ENCODE results near the gene AVPI1. TPM values are rescaled to one million over a fixed set of nuclear protein-coding genes. Genes with fewer than 3 reads are reported as not detected.

Gene AVPI1
- total and polyA plus RNA-seq, 2 of the 13 experiments (the other 11 are each of a cell fraction or from before 2014, with no cell fraction given): 39.8 to 61.2 TPM

DNA sequence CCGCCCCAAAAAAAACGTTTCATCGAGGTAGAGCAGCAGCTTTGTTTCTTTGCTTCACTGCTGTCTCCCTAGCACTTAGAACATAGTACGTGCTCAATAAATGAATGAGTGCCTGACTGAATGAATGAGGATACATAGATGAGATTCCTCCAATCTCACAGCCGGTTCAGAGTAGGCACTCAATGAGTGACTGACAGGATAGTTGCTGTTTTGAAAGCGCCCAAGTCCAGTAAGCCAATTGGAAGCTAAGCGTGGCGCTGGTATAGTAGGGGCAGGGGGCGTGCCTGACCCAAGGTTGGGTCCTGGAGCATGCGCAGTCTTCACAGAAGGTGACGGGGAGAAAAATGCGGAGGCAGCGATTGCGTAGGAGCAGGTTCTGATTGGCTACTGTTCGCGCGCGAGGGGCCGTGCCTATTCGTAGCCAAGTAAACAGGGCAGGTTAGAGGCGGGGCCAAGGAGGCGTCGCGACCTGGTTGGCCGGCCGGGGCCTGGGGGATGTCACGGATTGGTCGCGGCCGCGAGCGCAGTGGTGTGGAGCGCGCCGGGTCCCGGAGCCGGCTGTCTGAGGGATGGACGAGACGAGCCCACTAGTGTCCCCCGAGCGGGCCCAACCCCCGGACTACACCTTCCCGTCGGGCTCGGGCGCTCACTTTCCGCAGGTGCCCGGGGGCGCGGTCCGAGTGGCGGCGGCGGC is 46.7 kb downstream of the AVPI1 start, which contains the start of gene PI4K2A (continued):
- TF ChIP-seq, protein P1, sequence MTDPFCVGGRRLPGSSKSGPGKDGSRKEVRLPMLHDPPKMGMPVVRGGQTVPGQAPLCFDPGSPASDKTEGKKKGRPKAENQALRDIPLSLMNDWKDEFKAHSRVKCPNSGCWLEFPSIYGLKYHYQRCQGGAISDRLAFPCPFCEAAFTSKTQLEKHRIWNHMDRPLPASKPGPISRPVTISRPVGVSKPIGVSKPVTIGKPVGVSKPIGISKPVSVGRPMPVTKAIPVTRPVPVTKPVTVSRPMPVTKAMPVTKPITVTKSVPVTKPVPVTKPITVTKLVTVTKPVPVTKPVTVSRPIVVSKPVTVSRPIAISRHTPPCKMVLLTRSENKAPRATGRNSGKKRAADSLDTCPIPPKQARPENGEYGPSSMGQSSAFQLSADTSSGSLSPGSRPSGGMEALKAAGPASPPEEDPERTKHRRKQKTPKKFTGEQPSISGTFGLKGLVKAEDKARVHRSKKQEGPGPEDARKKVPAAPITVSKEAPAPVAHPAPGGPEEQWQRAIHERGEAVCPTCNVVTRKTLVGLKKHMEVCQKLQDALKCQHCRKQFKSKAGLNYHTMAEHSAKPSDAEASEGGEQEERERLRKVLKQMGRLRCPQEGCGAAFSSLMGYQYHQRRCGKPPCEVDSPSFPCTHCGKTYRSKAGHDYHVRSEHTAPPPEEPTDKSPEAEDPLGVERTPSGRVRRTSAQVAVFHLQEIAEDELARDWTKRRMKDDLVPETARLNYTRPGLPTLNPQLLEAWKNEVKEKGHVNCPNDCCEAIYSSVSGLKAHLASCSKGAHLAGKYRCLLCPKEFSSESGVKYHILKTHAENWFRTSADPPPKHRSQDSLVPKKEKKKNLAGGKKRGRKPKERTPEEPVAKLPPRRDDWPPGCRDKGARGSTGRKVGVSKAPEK (CRISPR knock-in tag; IDR thresholded peaks at IDR 0.05; ENCODE audit: borderline replicate concordance): no peak
- no peak for TF ChIP-seq SSRP1 (CRISPR knock-in tag; IDR thresholded peaks at IDR 0.05)
- peak; percentile 46; the same call in 1 of the 2 replicates for TF ChIP-seq CHD4 (IDR thresholded peaks at IDR 0.05; ENCODE audit: borderline replicate concordance, low read length)
- TF ChIP-seq MIXL1 (CRISPR knock-in tag; IDR thresholded peaks at IDR 0.05): 0 out of 2 replicates have a peak, but pooled peaks have one; percentile 15
- TF ChIP-seq SPEN (CRISPR knock-in tag; IDR thresholded peaks at IDR 0.05; ENCODE audit: low read depth): 0 out of 2 replicates have a peak, but pooled peaks have one; percentile 38
- TF ChIP-seq, protein P2, sequence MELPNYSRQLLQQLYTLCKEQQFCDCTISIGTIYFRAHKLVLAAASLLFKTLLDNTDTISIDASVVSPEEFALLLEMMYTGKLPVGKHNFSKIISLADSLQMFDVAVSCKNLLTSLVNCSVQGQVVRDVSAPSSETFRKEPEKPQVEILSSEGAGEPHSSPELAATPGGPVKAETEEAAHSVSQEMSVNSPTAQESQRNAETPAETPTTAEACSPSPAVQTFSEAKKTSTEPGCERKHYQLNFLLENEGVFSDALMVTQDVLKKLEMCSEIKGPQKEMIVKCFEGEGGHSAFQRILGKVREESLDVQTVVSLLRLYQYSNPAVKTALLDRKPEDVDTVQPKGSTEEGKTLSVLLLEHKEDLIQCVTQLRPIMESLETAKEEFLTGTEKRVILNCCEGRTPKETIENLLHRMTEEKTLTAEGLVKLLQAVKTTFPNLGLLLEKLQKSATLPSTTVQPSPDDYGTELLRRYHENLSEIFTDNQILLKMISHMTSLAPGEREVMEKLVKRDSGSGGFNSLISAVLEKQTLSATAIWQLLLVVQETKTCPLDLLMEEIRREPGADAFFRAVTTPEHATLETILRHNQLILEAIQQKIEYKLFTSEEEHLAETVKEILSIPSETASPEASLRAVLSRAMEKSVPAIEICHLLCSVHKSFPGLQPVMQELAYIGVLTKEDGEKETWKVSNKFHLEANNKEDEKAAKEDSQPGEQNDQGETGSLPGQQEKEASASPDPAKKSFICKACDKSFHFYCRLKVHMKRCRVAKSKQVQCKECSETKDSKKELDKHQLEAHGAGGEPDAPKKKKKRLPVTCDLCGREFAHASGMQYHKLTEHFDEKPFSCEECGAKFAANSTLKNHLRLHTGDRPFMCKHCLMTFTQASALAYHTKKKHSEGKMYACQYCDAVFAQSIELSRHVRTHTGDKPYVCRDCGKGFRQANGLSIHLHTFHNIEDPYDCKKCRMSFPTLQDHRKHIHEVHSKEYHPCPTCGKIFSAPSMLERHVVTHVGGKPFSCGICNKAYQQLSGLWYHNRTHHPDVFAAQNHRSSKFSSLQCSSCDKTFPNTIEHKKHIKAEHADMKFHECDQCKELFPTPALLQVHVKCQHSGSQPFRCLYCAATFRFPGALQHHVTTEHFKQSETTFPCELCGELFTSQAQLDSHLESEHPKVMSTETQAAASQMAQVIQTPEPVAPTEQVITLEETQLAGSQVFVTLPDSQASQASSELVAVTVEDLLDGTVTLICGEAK (IDR thresholded peaks at IDR 0.05): no peak
- TF ChIP-seq, protein P2 (CRISPR knock-in tag; IDR thresholded peaks at IDR 0.05): no peak
- TF ChIP-seq GTF2F1 (IDR thresholded peaks at IDR 0.05; ENCODE audit: low read length): no peak
- TF ChIP-seq ELF4 (CRISPR knock-in tag; IDR thresholded peaks at IDR 0.05; ENCODE audit: borderline replicate concordance): no peak
- TF ChIP-seq, protein P3, sequence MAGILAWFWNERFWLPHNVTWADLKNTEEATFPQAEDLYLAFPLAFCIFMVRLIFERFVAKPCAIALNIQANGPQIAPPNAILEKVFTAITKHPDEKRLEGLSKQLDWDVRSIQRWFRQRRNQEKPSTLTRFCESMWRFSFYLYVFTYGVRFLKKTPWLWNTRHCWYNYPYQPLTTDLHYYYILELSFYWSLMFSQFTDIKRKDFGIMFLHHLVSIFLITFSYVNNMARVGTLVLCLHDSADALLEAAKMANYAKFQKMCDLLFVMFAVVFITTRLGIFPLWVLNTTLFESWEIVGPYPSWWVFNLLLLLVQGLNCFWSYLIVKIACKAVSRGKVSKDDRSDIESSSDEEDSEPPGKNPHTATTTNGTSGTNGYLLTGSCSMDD (CRISPR knock-in tag; IDR thresholded peaks at IDR 0.05): no peak
- no peak for TF ChIP-seq TAF15 (IDR thresholded peaks at IDR 0.05; ENCODE audit: low read depth, low read length, poor library complexity, severe bottlenecking)
- TF ChIP-seq PAX8 (CRISPR knock-in tag; IDR thresholded peaks at IDR 0.05; ENCODE audit: borderline replicate concordance): 0 out of 2 replicates have a peak, but pooled peaks have one; percentile 46
- TF ChIP-seq, protein P4, sequence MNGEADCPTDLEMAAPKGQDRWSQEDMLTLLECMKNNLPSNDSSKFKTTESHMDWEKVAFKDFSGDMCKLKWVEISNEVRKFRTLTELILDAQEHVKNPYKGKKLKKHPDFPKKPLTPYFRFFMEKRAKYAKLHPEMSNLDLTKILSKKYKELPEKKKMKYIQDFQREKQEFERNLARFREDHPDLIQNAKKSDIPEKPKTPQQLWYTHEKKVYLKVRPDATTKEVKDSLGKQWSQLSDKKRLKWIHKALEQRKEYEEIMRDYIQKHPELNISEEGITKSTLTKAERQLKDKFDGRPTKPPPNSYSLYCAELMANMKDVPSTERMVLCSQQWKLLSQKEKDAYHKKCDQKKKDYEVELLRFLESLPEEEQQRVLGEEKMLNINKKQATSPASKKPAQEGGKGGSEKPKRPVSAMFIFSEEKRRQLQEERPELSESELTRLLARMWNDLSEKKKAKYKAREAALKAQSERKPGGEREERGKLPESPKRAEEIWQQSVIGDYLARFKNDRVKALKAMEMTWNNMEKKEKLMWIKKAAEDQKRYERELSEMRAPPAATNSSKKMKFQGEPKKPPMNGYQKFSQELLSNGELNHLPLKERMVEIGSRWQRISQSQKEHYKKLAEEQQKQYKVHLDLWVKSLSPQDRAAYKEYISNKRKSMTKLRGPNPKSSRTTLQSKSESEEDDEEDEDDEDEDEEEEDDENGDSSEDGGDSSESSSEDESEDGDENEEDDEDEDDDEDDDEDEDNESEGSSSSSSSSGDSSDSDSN (CRISPR knock-in tag; IDR thresholded peaks at IDR 0.05): peak; percentile 58; the same call in 1 of the 2 replicates
- no peak for TF ChIP-seq CENPX (CRISPR knock-in tag; IDR thresholded peaks at IDR 0.05)

All from HepG2 (cell line).